Measurements from ENCODE around the gene CDH4.

The CDH4 gene

GRCh38 chr20:61322151-61322865, 70.2 kb downstream of the CDH4 start:
- no peak for DNase-seq (ENCODE audit: low read depth in 1 of 2, low spot score in 1 of 2)

- DNase-seq (ENCODE audit: low read depth in 1 of 2, low spot score in 1 of 2), result no peak
These were observed 72.8 kb downstream of the CDH4 start for GRCh38 chr20:61324906-61325305.

GRCh38 chr20:61325718-61326117, 73.7 kb downstream of the CDH4 start:
- no peak for DNase-seq (ENCODE audit: low read depth in 1 of 2, low spot score in 1 of 2)

GRCh38 chr20:61328911-61329558, 77.0 kb downstream of the CDH4 start:
- DNase-seq (ENCODE audit: low read depth in 1 of 2, low spot score in 1 of 2), result no peak

- DNase-seq (ENCODE audit: low read depth in 1 of 2, low spot score in 1 of 2), result no peak
These were observed 78.4 kb downstream of the CDH4 start for GRCh38 chr20:61330441-61330840.

GRCh38 chr20:61331543-61331942, 79.5 kb downstream of the CDH4 start:
- no peak for DNase-seq (ENCODE audit: low read depth in 1 of 2, low spot score in 1 of 2)

GRCh38 chr20:61332016-61332975, 80.2 kb downstream of the CDH4 start:
- no peak for DNase-seq (ENCODE audit: low read depth in 1 of 2, low spot score in 1 of 2)

- no peak for DNase-seq (ENCODE audit: low read depth in 1 of 2, low spot score in 1 of 2)
These were observed 81.5 kb downstream of the CDH4 start for GRCh38 chr20:61333484-61334108.

- DNase-seq (ENCODE audit: low read depth in 1 of 2, low spot score in 1 of 2), result no peak
These were observed 88.1 kb downstream of the CDH4 start for GRCh38 chr20:61340157-61340556.

GRCh38 chr20:61341605-61342004, 89.5 kb downstream of the CDH4 start:
- no peak for DNase-seq (ENCODE audit: low read depth in 1 of 2, low spot score in 1 of 2)

GRCh38 chr20:61343934-61344333, 91.9 kb downstream of the CDH4 start:
- no peak for DNase-seq (ENCODE audit: low read depth in 1 of 2, low spot score in 1 of 2)

- DNase-seq (ENCODE audit: low read depth in 1 of 2, low spot score in 1 of 2), result no peak
These were observed 93.6 kb downstream of the CDH4 start for GRCh38 chr20:61345656-61346055.

- DNase-seq (ENCODE audit: low read depth in 1 of 2, low spot score in 1 of 2), result no peak
These were observed 94.9 kb downstream of the CDH4 start for GRCh38 chr20:61346996-61347395.

- no peak for DNase-seq (ENCODE audit: low read depth in 1 of 2, low spot score in 1 of 2)
These were observed 95.4 kb downstream of the CDH4 start for GRCh38 chr20:61347443-61347842.

- no peak for DNase-seq (ENCODE audit: low read depth in 1 of 2, low spot score in 1 of 2)
These were observed 97.5 kb downstream of the CDH4 start for GRCh38 chr20:61349447-61350165.

- DNase-seq (ENCODE audit: low read depth in 1 of 2, low spot score in 1 of 2), result no peak
These were observed 98.6 kb downstream of the CDH4 start for GRCh38 chr20:61350500-61351250.

- DNase-seq (ENCODE audit: low read depth in 1 of 2, low spot score in 1 of 2), result no peak
These were observed 100.5 kb downstream of the CDH4 start for GRCh38 chr20:61352346-61353260.

GRCh38 chr20:61353261-61354000, 101.4 kb downstream of the CDH4 start:
- no peak for DNase-seq (ENCODE audit: low read depth in 1 of 2, low spot score in 1 of 2)

Data from stimulated activated CD4-positive, alpha-beta T cell treated with anti-CD3 and anti-CD28 coated beads, Interleukin-15, amount 100 ng/mL, for 1 hour (primary cell).